Measurements from ENCODE around the gene PLA2G2C. TPM values are rescaled to one million over a fixed set of nuclear protein-coding genes. Genes with fewer than 3 reads are reported as not detected.

Gene PLA2G2C
- total RNA-seq, 1 experiment from 2014 or later: not detected

DNA sequence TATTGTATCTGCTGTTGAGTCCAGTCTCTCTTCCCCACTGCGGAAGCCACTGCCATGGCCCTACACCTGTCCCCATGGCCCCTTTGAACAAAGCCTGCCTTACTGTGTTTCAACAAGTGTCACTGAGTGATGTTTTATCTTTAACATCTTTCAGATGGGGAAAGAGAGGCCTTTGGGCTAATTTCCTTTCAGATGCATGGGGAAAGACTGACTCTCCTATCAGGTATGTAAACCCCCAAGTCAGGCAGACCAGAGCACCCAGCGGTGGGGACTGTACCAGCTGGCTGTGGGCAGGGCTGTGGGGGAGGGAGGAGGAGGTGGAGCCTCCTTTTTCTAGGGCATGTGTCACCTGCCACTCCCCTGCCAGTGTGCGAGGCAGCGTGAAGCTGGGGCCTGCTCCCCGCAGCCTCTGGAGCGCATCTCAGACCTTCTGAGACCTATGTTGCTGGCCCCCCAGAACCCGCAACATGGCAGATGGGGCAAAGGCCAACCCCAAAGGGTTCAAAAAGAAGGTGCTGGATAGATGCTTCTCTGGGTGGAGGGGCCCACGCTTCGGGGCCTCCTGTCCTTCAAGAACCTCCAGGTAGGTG is 47.3 kb downstream of the PLA2G2C start, which contains the start of gene PLA2G2F (continued):
- TF ChIP-seq NR2C2 (CRISPR knock-in tag; IDR thresholded peaks at IDR 0.05): no peak
- TF ChIP-seq, protein P1, sequence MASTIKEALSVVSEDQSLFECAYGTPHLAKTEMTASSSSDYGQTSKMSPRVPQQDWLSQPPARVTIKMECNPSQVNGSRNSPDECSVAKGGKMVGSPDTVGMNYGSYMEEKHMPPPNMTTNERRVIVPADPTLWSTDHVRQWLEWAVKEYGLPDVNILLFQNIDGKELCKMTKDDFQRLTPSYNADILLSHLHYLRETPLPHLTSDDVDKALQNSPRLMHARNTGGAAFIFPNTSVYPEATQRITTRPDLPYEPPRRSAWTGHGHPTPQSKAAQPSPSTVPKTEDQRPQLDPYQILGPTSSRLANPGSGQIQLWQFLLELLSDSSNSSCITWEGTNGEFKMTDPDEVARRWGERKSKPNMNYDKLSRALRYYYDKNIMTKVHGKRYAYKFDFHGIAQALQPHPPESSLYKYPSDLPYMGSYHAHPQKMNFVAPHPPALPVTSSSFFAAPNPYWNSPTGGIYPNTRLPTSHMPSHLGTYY (CRISPR knock-in tag; IDR thresholded peaks at IDR 0.05): no peak
- TF ChIP-seq EMX1 (CRISPR knock-in tag; IDR thresholded peaks at IDR 0.05): no peak
- TF ChIP-seq, protein P2, sequence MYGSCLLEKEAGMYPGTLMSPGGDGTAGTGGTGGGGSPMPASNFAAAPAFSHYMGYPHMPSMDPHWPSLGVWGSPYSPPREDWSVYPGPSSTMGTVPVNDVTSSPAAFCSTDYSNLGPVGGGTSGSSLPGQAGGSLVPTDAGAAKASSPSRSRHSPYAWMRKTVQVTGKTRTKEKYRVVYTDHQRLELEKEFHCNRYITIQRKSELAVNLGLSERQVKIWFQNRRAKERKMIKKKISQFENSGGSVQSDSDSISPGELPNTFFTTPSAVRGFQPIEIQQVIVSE (CRISPR knock-in tag; IDR thresholded peaks at IDR 0.05; ENCODE audit: borderline replicate concordance): no peak
- TF ChIP-seq NFATC4 (CRISPR knock-in tag; IDR thresholded peaks at IDR 0.05): no peak
- TF ChIP-seq, protein P3, sequence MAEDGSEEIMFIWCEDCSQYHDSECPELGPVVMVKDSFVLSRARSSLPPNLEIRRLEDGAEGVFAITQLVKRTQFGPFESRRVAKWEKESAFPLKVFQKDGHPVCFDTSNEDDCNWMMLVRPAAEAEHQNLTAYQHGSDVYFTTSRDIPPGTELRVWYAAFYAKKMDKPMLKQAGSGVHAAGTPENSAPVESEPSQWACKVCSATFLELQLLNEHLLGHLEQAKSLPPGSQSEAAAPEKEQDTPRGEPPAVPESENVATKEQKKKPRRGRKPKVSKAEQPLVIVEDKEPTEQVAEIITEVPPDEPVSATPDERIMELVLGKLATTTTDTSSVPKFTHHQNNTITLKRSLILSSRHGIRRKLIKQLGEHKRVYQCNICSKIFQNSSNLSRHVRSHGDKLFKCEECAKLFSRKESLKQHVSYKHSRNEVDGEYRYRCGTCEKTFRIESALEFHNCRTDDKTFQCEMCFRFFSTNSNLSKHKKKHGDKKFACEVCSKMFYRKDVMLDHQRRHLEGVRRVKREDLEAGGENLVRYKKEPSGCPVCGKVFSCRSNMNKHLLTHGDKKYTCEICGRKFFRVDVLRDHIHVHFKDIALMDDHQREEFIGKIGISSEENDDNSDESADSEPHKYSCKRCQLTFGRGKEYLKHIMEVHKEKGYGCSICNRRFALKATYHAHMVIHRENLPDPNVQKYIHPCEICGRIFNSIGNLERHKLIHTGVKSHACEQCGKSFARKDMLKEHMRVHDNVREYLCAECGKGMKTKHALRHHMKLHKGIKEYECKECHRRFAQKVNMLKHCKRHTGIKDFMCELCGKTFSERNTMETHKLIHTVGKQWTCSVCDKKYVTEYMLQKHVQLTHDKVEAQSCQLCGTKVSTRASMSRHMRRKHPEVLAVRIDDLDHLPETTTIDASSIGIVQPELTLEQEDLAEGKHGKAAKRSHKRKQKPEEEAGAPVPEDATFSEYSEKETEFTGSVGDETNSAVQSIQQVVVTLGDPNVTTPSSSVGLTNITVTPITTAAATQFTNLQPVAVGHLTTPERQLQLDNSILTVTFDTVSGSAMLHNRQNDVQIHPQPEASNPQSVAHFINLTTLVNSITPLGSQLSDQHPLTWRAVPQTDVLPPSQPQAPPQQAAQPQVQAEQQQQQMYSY (CRISPR knock-in tag; IDR thresholded peaks at IDR 0.05): no peak
- no peak for TF ChIP-seq ETV6 (CRISPR knock-in tag; IDR thresholded peaks at IDR 0.05)
- TF ChIP-seq FOXP1 (CRISPR knock-in tag; IDR thresholded peaks at IDR 0.05; ENCODE audit: borderline replicate concordance): no peak
- TF ChIP-seq MXD4 (CRISPR knock-in tag; IDR thresholded peaks at IDR 0.05; ENCODE audit: borderline replicate concordance): no peak

DNA sequence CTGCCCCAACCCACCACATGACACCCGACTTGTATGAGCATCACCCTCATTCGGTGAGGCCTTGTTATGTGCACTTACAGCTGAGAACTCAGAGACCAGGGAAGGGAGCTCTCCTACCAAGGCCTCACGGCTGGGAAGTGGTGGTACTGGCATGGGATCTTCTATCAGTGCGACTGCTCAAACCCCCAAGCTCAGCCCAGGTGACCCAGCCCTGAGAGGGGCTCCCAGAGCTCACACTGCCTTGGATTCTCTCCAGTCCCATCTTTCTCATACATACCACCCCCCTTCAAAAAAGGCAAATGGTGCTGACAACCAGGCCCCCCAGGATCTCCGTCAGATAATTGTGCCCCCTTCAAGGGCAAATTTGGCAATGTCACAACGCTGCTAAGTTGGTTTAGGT is 48.0 kb downstream of the PLA2G2C start:
- ATAC-seq (no peak), DNase-seq (ENCODE audit: low spot score) (no peak)
- CTCF ChIA-PET: no interaction called here
- peaks cover 11% of the 10 kb centered on the region for H3K9me3 Mint-ChIP-seq
- POLR2A ChIA-PET: no interaction called here
- 0 out of 2 replicates have a peak, but pooled peaks cover 3% of the 10 kb centered on the region for H3K27me3 Mint-ChIP-seq (ENCODE audit: low read depth)
- no peaks in the 10 kb centered on the region for H3K4me1 Mint-ChIP-seq
- peaks cover 8% of the 10 kb centered on the region for H3K36me3 Mint-ChIP-seq
- no peak for TF ChIP-seq EMX1 (CRISPR knock-in tag; IDR thresholded peaks at IDR 0.05)
- TF ChIP-seq, protein P4, sequence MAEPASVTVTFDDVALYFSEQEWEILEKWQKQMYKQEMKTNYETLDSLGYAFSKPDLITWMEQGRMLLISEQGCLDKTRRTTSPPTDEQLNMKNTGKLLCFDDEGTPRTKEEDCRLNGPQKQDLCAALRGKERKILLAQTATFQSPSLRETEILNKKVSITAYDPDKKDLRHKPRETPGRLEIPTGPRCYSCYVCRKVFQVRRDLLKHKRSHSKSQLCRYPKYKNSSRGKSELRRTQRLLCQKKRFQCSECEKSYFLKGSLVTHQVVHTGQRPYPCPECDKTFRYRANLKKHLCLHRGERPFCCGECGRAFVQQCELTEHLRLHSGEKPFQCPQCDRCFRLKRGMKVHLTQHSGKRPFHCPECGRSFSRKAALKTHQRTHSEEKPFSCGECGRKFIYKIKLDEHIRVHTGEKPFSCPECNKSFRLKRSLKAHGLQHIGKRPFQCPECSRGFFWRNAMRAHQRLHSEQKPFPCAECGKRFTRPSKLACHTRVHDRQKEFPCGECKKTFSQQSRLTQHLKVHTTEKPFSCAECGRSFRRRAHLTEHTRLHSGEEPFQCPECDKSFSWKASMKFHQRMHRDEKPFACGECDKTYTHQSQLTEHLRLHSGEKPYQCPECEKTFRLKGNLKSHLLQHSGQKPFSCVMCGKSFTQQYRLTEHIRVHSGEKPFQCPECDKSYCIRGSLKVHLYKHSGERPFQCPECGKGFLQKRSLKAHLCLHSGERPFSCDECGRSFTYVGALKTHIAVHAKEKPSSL (CRISPR knock-in tag; conservative IDR thresholded peaks at IDR 0.05): no peak
- no peak overlapping the region for H3K4me3 Mint-ChIP-seq
- no peak overlapping the region for H3K27ac Mint-ChIP-seq

DNA sequence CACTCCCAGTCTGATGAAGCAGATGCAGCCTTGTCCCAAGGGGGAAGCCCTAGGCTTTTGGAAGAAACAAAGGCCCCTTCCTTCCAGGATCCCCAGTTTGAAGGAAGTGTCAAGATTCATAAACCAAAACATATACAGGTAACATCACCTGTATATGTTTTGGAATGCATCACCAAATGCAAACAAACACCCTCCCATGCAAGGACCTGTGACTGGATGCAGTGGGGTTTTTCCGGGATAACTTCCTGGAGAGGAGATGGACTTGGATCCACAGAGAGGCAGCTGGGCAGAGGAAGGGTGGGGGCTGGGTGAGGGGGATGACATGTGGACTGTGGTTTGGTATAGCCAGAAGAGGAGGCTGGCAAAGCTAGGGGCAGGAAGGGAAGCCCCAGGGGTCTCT is 48.7 kb downstream of the PLA2G2C start:
- Mint-ChIP-seq H3K4me1 (no peaks in the 10 kb centered on the region), H3K27ac (no peak overlapping the region), H3K4me3 (no peak overlapping the region), H3K27me3 (ENCODE audit: low read depth) (0 out of 2 replicates have a peak, but pooled peaks cover 3% of the 10 kb centered on the region), H3K9me3 (peaks cover 15% of the 10 kb centered on the region), H3K36me3 (peaks cover 8% of the 10 kb centered on the region)
- ATAC-seq (no peak), DNase-seq (ENCODE audit: low spot score) (no peak)
- CTCF ChIA-PET: no interaction called here
- POLR2A ChIA-PET: no interaction called here
- TF ChIP-seq ZNF232 (CRISPR knock-in tag; IDR thresholded peaks at IDR 0.05) (no peak), FOXK1 (CRISPR knock-in tag; IDR thresholded peaks at IDR 0.05) (no peak), TCF7 (CRISPR knock-in tag; IDR thresholded peaks at IDR 0.05; ENCODE audit: low read depth) (no peak)
- TF ChIP-seq, protein P5, sequence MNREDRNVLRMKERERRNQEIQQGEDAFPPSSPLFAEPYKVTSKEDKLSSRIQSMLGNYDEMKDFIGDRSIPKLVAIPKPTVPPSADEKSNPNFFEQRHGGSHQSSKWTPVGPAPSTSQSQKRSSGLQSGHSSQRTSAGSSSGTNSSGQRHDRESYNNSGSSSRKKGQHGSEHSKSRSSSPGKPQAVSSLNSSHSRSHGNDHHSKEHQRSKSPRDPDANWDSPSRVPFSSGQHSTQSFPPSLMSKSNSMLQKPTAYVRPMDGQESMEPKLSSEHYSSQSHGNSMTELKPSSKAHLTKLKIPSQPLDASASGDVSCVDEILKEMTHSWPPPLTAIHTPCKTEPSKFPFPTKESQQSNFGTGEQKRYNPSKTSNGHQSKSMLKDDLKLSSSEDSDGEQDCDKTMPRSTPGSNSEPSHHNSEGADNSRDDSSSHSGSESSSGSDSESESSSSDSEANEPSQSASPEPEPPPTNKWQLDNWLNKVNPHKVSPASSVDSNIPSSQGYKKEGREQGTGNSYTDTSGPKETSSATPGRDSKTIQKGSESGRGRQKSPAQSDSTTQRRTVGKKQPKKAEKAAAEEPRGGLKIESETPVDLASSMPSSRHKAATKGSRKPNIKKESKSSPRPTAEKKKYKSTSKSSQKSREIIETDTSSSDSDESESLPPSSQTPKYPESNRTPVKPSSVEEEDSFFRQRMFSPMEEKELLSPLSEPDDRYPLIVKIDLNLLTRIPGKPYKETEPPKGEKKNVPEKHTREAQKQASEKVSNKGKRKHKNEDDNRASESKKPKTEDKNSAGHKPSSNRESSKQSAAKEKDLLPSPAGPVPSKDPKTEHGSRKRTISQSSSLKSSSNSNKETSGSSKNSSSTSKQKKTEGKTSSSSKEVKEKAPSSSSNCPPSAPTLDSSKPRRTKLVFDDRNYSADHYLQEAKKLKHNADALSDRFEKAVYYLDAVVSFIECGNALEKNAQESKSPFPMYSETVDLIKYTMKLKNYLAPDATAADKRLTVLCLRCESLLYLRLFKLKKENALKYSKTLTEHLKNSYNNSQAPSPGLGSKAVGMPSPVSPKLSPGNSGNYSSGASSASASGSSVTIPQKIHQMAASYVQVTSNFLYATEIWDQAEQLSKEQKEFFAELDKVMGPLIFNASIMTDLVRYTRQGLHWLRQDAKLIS (CRISPR knock-in tag; IDR thresholded peaks at IDR 0.05; ENCODE audit: borderline replicate concordance): no peak
- TF ChIP-seq, protein P6, sequence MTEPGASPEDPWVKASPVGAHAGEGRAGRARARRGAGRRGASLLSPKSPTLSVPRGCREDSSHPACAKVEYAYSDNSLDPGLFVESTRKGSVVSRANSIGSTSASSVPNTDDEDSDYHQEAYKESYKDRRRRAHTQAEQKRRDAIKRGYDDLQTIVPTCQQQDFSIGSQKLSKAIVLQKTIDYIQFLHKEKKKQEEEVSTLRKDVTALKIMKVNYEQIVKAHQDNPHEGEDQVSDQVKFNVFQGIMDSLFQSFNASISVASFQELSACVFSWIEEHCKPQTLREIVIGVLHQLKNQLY (CRISPR knock-in tag; IDR thresholded peaks at IDR 0.05): no peak

All from WTC11 (cell line).